GM20000 (cell line): ENCODE data around the gene ALDH8A1.

ENCODE experiments used
- DNase-seq: peaks from one replicate; pipeline ENCODE4 v3.0.0; 2012; ENCODE audit warnings: low spot score
- CTCF ChIP-seq: IDR thresholded peaks from 2 replicates; pipeline ENCODE4 v1.5.1; 2012; ENCODE audit warnings: mild to moderate bottlenecking, control low read depth; ENCODE audit errors: extremely low read depth, missing control alignments

The ALDH8A1 gene

GRCh38 chr6:134964451-134965203 lies 14.7 kb upstream of the ALDH8A1 start:
- no peak for TF ChIP-seq CTCF
- no peak for DNase-seq

DNA sequence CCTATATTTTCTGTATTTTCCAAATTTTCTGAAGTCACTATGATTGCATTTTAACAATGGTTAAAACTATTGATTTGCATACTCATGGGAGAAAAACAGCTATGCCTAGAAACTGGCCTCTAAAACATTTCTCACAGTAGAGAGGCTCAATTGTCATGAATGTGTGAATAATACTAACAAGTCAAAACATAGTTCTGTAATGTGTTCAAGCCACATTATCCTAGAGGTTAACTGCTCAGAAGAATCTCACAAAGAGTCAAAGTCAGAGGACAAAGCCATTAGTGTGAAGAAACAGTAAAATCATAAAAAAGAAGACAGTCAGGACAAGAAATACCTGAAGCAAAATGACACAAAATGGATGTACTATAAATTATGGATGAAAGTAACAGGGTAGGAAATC lies 12.5 kb upstream of the ALDH8A1 start:
- no peak for DNase-seq
- no peak for TF ChIP-seq CTCF

DNA sequence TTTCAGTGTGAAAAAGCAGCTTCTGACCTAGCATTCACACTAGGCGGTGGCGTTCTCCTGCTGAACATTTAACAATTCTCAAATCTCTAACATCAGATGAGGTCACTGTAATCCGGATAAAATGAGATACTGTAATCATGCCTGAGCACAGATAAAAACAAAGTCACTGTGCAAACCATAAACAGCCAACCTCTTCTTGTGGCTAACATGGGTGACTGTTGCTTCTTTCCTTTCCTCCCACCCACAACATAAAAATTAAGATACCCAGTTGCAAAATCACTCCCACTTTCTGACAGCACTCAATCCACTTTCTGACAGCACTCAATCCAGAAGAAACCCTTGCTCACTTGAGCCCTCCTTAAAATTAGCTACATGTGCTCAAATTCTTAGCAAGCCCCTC lies 11.5 kb upstream of the ALDH8A1 start:
- TF ChIP-seq CTCF = no peak
- DNase-seq = no peak

GRCh38 chr6:134959603-134960002 lies 9.7 kb upstream of the ALDH8A1 start:
- TF ChIP-seq CTCF = no peak
- DNase-seq = no peak

DNA sequence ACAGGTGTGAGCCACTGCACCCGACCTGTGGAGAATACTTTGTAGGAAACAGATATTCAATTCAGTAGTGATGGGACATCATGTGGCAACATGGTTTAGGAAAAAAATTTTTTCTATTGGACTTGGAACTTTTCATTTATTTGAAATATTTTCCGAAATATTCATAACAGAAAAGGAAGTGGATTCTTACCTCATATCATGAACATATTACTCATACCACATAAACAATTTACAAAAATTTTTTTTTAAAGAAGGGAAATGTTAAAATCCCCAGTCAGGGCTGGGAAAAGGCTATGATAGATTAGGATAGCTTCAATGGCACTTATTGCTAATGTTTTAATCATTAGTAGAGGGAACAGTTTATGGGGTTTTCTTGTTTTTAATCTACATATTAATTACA lies 6.8 kb upstream of the ALDH8A1 start:
- DNase-seq = no peak
- TF ChIP-seq CTCF = no peak

- no peak for TF ChIP-seq CTCF
- DNase-seq = no peak
Measured at GRCh38 chr6:134956032-134956431, 6.1 kb upstream of the ALDH8A1 start.

DNA sequence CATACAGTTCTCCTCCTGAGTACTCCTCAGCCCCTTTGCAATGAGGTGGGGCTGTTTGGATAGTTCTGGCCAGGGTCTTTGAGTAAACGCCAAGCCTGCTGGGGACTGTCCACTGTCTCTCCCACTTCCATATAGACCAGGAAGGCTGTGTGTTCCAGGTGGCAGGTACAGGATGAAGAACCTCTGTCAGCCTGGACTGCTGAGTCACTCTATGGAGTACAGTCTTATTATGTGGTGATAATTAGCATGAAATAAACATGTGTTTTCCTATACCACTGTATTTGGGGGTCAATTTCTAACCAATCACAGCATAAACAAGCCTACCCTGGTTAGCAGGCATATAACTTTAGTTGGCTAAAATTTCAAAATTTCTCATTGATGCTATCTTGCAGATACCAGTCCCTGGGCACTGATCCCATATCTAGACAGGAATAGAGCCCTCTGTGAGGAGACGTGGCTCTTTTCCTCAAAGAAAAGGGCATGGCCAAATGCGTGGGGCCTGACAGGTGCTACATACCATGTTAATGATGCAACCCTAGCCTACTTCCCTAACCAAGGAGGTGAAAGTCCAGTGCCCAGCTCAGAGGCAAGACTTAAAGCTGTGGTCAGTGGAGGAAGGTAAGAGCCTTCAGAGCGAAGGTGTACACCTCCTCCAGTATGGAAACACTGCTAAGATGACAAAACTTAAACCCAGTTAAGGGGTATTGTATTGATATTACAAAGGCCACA lies 4.5 kb upstream of the ALDH8A1 start:
- no peak for DNase-seq
- no peak for TF ChIP-seq CTCF
